ENCODE results near the gene RPL13A.
"Not testable (repeated sequence)": the region's sequence is repeated elsewhere in the genome, so short reads cannot be mapped to it uniquely, and the experiment has no call there.

RPL13A gene

GRCh38 chr19:49442354-49442753 is 45.1 kb upstream of the RPL13A start:
- DNase-seq (ENCODE audit: low read depth, low spot score): no peak
- no peak for TF ChIP-seq CTCF (IDR thresholded peaks at IDR 0.05; ENCODE audit: low read depth, low read length)
- in situ Hi-C loops (cut with HindIII; ENCODE audit: low sequenced_read_pairs): no loop called here
- H3K4me3 ChIP-seq (ENCODE audit: low read depth, low read length): no peak overlapping the region

- no peak for TF ChIP-seq CTCF (IDR thresholded peaks at IDR 0.05; ENCODE audit: low read depth, low read length)
- H3K4me3 ChIP-seq (ENCODE audit: low read depth, low read length): peak overlapping the region; percentile 57
- in situ Hi-C loops (cut with HindIII; ENCODE audit: low sequenced_read_pairs): no loop called here
- DNase-seq (ENCODE audit: low read depth, low spot score): peak; percentile 84
Observed at GRCh38 chr19:49442771-49443365, 44.5 kb upstream of the RPL13A start.

GRCh38 chr19:49443366-49444099 is 43.9 kb upstream of the RPL13A start:
- TF ChIP-seq CTCF (IDR thresholded peaks at IDR 0.05; ENCODE audit: low read depth, low read length): peak; percentile 94
- peak; percentile 96 for DNase-seq (ENCODE audit: low read depth, low spot score)
- H3K4me3 ChIP-seq (ENCODE audit: low read depth, low read length): peak overlapping the region; percentile 57
- in situ Hi-C loops (cut with HindIII; ENCODE audit: low sequenced_read_pairs): no loop called here

GRCh38 chr19:49444100-49444700 is 43.2 kb upstream of the RPL13A start:
- H3K4me3 ChIP-seq (ENCODE audit: low read depth, low read length); in situ Hi-C loops (cut with HindIII; ENCODE audit: low sequenced_read_pairs); DNase-seq (ENCODE audit: low read depth, low spot score): not testable (repeated sequence)

GRCh38 chr19:49445997-49446396 is 41.4 kb upstream of the RPL13A start:
- peak; percentile 1 for TF ChIP-seq CTCF (IDR thresholded peaks at IDR 0.05; ENCODE audit: low read depth, low read length)
- in situ Hi-C loops (cut with HindIII; ENCODE audit: low sequenced_read_pairs): no loop called here
- DNase-seq (ENCODE audit: low read depth, low spot score): no peak
- H3K4me3 ChIP-seq (ENCODE audit: low read depth, low read length): no peak overlapping the region

- in situ Hi-C loops (cut with HindIII; ENCODE audit: low sequenced_read_pairs): no loop called here
- H3K4me3 ChIP-seq (ENCODE audit: low read depth, low read length): no peak overlapping the region
- no peak for TF ChIP-seq CTCF (IDR thresholded peaks at IDR 0.05; ENCODE audit: low read depth, low read length)
- peak; percentile 9 for DNase-seq (ENCODE audit: low read depth, low spot score)
Observed at GRCh38 chr19:49447485-49448431, 39.6 kb upstream of the RPL13A start.

All from astrocyte of the spinal cord (primary cell).